GM19324 (cell line): Measurements from ENCODE around the gene SHLD3.
"Not testable (repeated sequence)": the region's sequence is repeated elsewhere in the genome, so short reads cannot be mapped to it uniquely, and the experiment has no call there.

ENCODE experiments used
- ATAC-seq: cut with Tn5 transposase; IDR thresholded peaks from one replicate; pipeline ENCODE4 v1.9.1; 2021; ENCODE audit warnings: mild to moderate bottlenecking, moderate library complexity; ENCODE audit not compliant: unreplicated experiment, low FRiP score

Gene SHLD3

DNA sequence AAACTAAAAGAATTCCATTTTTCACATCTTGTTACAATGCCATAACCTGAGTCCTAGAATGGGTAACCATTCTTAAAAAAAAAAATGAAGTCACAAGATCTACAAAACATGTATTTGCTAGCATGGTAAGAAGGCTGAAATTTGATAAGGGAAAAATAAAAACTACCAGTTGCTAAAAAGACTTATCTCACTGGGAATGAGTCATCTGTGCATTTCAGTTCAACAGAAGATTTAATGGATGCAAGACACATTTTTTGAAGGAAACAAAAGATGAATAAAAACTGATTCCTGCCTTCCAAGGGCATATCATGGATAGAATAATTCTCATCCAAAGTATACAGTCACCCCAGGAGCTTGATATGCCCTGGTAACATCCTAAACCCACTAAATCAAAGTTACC is 49.9 kb downstream of the SHLD3 start:
- no peak for ATAC-seq

DNA sequence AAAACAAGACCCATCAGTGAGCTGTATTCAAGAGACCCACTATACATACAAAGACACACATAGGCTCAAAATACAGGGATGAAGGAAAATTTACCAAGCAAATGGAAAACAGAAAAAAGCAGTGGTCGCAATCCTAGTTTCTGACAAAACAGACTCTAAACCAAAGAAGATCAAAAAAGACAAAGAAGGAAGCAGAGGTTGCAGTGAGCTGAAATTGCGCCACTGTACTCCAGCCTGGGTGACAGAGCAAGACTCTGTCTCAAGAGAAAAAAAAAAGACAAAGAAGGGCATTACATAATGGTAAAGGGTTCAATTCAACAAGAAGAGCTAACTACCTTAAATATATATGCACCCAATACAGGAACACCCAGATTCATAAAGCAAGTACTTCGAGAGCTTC is 51.2 kb downstream of the SHLD3 start:
- not testable (repeated sequence) for ATAC-seq
